ENCODE measurements around the gene LARP1B.
"Not testable (repeated sequence)": the region's sequence is repeated elsewhere in the genome, so short reads cannot be mapped to it uniquely, and the experiment has no call there.

LARP1B gene

GRCh38 chr4:128228845-128229795 lies 168.0 kb downstream of the LARP1B start:
- no peak for DNase-seq

GRCh38 chr4:128232719-128233118 lies 171.6 kb downstream of the LARP1B start:
- no peak for DNase-seq

GRCh38 chr4:128234836-128235235 lies 173.7 kb downstream of the LARP1B start:
- DNase-seq: no peak

GRCh38 chr4:128241019-128241418 lies 179.9 kb downstream of the LARP1B start:
- no peak for DNase-seq

- DNase-seq: no peak
Measured at GRCh38 chr4:128241425-128241913, 180.4 kb downstream of the LARP1B start.

DNA sequence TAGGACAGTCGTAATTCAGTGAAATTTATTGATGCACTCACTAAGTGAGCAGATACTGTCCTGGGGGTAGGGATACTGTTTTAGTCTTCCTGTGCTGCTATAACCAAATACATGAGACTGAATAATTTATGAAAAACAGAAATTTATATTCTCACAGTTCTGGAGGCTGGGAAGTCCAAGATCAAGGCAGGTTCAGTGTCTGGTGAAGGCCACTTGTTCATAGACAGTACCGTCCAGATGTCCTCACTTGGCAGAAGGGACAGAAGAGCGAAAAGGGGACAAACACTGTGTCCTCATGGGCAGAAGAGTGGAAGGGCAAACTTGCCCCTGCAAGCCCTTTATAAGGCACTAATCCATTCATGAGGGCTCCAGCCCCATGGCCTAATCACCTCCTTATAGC lies 180.9 kb downstream of the LARP1B start:
- DNase-seq: no peak

- DNase-seq: no peak
Measured at GRCh38 chr4:128242601-128243000, 181.5 kb downstream of the LARP1B start.

DNA sequence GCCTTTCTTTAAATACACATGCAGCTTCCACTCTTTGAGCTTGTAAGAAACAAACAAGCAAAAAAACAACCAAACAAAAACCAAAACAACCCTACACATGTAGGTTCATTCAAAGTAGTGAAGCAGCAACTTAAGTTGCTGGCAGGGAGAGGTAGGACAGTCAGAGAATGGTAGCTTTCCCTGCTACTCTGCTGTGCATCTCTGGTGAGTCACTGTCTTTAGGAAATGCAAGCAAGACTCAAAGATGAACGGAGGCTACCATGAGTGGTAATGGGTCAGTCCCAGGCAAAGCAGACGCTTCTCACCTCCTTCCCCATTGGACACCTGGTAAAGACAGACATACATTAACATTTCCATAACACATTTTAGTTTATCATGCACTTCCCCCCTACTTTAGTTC lies 183.3 kb downstream of the LARP1B start:
- DNase-seq: no peak

- DNase-seq: not testable (repeated sequence)
Measured at GRCh38 chr4:128245391-128245790, 184.3 kb downstream of the LARP1B start.

DNA sequence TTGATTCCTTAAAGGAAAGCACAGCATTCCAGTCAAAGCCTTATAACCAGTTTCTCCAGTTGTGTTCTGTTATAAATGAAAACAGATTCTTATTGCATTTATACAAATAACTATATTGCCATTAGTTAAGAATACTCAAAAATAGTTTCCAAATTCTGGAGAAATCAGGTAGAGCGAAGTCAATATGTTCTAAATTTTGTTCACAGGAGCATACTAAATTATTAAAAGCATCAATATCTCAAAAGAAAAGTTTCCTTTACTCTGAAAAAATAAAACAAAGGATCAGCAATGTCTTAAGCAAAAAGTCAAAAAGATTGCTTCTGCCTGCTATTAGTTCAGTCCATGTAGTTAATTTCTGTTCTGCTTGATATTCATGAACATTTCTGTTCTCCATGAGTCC lies 186.8 kb downstream of the LARP1B start:
- no peak for DNase-seq

GRCh38 chr4:128249787-128250668 lies 188.9 kb downstream of the LARP1B start:
- DNase-seq: no peak

GRCh38 chr4:128255906-128256305 lies 194.8 kb downstream of the LARP1B start:
- no peak for DNase-seq

GRCh38 chr4:128256539-128256938 lies 195.4 kb downstream of the LARP1B start:
- no peak for DNase-seq

- not testable (repeated sequence) for DNase-seq
Measured at GRCh38 chr4:128258166-128258565, 197.1 kb downstream of the LARP1B start.

DNA sequence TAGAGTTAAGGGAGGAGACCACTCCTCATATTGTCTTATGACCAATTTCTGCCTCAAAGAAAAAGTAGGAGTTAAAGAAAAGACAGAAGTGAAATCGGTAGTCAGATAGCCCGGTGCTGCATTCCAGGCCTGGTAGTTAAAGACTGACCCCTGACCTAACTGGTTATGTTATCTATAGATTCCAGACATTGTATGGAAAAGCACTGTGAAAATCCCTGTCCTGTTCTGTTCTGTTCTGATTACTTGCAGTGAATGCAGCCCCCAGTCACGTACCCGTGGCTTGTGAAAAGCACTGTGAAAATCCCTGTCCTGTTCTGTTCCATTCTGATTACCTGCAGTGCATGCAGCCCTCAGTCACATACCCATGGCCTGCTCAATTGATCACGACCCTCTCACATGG lies 198.8 kb downstream of the LARP1B start:
- DNase-seq: not testable (repeated sequence)
